CMK (cell line): Measurements from ENCODE around the gene DENND6B.
"Not testable (repeated sequence)": the region's sequence is repeated elsewhere in the genome, so short reads cannot be mapped to it uniquely, and the experiment has no call there.

Source experiments
- DNase-seq: peaks from one replicate; pipeline ENCODE4 v3.0.0-alpha.2; 2010; ENCODE audit warnings: low read depth

DENND6B gene

DNA sequence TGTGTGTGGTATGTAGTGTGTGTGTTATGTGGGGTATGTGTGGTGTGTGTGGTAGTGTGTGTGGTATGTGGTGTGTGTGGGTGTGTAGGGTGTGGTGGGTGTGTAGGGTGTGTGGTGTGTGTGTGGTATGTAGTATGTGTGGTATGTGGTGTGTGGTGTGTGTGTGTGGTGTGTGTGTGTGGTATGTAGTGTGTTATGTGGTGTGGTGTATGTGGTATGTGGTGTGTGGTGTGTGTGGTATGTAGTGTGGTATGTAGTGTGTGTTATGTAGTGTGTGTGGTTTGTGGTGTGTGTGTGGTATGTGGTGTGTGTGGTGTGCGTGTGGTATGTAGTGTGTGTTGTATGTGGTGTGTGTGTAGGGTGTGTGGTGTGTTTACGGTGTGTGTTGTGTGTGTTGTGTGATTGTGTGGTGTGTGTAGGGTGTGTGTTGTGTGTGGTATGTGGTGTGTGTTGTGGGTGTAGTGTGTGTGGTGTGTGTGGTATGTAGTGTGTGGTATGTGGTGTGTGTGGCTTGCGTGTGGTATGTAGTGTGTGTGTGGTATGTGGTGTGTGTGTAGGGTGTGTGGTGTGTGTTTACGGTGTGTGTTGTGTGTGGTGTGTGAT is 12.1 kb upstream of the DENND6B start:
- no peak for DNase-seq

DNA sequence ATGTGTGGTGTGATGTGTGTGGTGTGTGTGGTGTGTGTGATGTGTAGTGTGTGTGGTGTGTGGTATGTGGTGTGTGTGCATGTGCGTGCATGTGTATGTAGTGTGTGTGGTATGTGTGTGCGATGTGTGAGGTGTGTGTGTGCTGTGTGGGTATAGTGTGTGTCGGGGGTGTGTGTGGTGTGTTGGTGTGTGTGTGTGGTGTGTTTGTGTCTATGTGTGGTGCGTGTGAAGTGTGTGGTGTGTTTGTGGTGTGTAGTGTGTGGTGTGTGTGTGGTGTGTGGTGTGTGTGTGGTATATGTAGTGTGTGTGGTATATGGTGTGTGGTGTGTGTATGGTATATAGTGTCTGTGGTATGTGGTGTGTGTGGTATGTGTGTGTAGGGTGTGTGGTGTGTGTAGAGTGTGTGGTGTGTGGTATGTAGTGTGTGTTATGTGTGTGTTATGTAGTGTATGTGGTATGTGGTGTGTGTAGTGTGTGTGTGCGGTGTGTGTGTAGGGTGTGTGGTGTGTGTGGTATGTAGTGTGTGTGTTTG is 11.3 kb upstream of the DENND6B start:
- no peak for DNase-seq

DNA sequence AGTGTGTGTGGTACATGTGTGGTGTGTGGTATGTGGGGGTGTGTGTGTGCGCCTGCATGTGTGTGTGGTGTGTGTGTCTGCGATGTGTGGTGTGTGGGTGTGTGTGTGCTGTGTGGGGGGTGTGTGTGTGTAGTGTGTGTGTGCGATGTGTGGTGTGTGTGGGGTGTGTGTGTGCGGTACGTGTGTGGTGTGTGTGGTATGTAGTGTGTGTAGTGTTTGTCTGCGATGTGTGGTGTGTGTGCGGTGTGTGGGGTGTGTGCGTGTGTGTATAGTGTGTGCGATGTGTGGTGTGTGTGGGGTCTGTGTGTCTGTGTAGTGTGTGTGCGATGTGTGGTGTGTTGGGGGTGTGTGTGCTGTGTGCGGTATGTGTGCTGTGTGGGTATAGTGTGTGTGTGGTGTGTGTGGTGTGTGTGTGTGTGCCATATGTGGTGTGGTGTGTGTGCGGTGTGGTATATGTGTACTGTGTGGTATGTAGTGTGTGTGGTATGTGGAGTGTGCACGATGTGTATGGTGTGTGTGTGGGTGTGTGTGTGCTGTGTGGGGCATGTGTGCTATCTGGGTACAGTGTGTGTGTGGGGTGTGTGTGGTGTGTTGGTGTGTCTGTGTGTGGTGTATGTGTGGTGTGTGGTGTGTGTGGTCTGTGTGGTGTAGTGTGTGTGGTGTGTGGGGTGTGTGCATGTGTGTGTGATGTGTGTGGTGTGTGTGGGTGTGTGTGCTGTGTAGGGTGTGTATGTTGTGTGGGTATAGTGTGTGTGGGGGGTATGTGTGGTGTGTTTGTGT is 10.6 kb upstream of the DENND6B start:
- DNase-seq, result no peak

DNA sequence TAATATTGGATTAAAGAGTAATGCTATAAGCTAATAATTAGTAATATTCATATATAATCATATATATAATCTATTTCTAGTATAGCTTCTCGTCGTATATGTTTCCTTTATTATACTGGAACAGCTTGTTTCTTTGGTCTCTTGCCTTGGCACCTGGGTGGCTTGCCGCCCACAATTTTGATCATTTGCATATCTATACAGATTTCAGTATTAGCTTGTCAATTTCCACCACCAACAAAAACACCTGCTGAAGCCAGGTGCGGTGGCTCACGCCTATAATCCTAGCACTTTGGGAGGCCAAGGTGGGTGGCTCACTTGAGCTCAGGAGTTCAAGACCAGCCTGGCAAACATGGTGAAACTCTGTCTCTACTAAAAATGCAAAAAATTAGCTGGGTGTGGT is 7.6 kb upstream of the DENND6B start:
- not testable (repeated sequence) for DNase-seq

DNA sequence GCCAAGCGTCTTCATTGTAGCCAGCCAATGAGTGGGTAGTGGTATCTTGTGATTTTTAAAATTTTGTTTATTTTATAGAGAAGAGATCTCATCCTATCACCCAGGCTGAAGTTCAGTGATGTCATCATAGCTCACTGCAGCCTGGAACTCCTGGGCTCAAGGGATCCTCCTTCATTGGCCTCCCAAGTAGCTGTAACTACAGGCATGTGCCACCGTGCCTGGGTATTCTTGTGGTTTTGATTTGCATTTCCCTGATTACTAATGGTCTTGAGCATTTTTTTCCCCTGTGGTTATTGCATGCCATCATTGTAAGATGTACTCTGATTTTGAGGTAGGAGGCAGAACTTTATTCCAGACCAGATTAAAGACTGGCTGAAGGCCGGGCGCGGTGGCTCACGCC is 2.4 kb upstream of the DENND6B start:
- DNase-seq, result no peak

DNA sequence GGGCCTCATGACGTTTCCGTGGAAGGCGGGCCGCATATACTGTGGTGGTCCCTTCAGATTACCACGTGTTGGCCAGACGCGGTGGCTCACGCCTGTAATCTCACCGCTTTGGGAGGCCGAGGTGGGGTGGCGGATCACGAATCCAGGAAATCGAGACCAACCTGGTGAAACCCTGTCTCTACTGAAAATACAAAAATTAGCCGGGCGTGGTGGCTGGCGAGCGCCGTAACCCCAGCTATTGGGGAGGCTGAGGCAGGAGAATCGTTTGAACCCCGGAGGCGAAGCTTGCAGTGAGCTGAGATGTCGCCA is 853 bp upstream of the DENND6B start:
- no peak for DNase-seq

DNA sequence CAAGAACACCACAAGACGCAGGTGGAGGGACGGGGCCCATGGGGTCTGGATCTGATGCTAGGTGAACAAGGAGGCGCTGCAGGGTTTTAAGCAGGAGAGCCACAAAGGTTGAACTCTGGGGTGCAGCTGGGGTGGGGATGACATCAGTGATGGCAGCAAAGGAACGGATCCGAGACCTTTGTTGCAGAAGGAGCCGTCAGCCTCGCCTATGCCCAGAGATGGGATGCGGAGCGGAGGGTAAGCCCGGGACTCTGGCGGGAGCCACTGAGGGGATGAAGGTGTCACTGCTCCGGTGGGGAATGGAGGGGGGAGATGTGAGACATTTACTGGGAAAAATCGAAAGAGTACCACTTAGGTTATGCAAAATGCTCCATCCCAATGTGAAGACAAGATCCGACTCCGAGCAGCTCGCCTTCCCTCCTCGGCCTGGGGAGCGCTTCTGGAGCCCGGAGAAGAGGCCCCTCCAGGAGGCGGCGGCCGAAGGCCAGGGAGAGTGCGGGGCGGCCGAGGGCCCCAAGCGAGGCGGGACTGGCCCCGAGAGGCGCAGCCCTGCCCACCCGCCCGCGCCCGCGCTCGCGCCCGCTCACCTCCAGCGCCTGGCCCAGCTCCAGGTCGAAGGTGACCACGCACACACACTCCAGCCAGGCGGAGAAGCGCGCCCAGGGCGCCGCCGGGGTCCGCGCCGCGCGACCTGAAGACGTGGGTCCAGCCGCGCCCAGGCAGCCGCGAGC is 422 bp downstream of the DENND6B start:
- DNase-seq, result no peak

DNA sequence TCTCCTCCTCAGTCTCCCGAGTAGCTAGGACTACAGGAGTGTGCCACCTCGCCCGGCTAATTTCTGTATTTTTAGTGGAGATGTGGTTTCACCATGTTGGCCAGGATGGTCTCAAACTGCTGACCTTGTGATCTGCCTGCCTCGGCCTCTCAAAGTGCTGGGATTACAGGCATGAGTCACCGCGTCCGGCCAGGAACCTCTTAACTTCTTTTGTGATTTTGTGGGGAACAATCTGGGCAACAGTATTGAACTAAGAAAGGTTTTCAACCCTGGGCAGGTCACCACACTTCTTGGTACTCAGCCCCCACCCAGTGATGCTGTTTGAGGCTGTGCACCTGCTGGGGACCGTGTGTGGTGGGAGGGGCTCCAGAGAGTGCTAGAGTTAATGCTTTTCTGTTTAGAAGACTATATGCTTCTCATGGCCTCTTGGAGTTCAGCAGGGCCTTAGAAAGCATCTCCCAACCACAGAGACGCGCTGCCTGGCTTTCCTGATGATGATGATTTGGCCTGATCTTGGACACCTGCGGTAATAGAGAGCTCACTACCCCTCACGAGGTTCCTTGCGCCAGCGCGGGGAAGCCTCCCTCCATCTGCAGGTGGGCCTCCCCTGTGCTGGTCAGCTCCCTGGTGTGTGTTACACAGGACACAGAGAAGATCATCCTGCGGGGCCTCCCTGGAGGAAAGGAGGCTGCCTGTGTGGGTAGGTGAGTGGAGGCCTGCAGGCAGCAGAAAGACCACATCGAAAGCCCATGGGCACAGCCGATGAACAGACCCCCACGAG is 1.2 kb downstream of the DENND6B start:
- DNase-seq, result no peak

DNA sequence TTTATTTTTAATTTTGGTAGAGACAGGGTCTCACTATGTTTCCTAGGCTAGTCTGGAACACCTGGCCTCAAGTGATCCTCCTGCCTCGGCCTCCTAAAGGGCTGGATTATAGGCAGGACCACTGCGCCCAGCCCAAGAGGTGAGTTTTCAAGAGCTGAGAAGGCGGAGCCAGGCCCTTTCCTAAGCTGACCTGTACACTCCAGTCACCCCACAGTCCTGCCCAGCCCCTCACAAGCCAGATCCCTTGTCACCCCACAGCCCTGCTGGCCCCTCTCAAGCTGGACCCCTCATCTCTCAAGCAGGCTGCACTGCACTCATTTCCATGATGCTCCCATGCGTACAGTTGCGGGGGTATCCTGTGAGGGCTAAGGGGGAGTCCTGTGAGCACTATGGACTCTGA is 2.9 kb downstream of the DENND6B start:
- no peak for DNase-seq

DNA sequence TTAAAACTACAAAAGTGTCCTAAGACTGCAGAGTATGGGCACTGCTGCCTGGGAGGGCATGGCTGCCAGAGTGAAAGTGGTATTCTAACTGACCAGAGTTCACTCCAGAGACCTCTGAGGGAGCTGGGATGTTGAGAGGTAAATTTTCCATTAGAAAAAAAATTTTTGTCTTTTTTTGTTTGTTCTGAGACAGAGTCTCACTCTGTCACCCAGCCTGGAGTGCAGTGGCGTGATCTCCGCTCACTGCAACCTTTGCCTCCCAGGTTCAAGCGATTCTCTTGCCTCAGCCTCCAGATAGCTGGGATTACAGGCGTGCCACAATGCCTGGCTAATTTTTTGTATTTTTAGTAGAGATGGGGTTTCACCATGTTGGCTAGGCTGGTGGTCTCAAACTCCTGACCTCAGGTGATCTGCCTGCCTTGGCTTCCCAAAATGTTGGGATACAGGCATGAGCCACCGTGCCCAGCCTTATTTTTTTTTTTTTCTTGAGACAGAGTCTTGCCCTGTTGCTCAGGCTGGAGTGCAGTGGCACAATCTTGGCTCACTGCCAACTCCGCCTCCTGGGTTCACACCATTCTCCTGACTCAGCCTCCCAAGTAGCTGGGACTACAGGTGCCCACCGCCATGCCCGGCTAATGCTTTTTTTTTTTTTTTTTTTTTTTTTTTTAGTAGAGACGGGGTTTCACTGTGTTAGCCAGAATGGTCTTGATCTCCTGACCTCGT is 4.3 kb downstream of the DENND6B start:
- DNase-seq, result not testable (repeated sequence)

DNA sequence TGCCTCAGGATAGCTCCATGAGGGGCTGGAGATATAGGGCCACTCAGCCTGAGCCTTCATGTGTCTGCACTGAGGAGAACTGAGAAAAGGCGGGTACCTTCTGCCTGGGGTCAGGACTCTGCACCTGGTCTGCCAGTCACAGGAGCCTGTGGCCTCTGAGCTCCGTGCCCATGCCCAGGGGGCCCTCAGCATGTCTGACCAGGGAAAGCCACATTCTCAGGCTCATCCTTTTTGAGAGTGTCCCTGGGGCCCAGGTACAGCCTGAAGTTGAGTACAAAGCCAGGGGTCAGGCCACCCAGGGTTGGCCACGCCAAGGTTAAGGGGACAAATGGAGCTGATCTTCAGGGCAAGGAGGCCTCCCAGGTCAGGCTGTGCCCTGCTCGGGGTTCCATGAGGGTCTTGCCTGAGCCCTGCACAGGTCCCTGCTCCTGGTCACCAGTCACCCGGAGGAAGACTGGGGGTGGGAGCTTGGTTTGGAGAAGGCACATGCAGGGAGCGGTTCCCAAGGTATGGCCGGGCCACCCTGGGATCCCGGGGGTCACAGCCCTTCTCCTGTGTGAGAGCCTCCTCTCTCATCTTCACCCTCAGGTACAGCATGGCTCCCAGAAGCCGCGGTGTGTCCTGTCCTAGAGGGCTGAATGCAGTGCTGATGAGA is 6.0 kb downstream of the DENND6B start:
- no peak for DNase-seq

DNA sequence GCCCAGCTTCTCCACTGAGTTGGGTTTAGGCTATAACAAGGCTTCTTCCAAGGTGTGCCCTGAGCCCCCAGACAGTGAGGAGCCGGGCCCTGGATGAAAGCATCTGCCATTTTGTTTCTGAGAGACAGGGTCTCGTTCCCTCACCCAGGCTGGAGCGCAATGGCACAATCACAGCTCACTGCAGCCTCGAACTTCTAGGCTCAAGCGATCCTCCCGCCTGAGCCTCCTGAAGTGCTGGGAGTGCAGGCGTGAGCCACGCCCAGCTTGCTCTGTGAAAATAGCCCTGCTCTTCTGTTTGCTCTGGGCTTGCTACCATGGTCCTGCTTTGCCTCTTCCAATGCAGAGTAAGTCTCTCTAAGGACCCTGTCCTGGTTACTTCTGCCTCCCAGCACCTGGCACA is 6.7 kb downstream of the DENND6B start:
- DNase-seq, result no peak

DNA sequence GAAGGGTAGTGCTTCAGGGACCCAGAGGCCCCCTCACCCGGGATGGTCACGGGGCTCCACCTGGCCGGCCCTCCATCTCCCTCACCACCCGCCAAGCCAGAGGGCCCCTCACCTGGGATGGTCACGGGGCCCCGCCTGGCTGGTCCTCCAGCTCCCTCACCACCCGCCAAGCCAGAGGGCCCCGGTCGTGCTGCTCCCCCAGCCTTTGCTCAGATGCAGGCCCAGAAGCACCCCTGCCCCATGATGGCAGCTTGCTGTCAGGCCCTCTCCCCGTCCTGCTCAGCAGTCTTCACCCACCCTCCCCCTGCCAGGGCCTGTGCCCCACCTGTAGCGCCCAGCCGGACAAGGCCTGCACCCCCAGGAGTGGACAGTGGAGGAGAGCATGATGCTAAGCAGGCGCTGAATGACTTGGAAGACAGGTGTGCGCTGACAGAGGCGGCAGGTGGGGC is 7.3 kb downstream of the DENND6B start:
- DNase-seq, result no peak

DNA sequence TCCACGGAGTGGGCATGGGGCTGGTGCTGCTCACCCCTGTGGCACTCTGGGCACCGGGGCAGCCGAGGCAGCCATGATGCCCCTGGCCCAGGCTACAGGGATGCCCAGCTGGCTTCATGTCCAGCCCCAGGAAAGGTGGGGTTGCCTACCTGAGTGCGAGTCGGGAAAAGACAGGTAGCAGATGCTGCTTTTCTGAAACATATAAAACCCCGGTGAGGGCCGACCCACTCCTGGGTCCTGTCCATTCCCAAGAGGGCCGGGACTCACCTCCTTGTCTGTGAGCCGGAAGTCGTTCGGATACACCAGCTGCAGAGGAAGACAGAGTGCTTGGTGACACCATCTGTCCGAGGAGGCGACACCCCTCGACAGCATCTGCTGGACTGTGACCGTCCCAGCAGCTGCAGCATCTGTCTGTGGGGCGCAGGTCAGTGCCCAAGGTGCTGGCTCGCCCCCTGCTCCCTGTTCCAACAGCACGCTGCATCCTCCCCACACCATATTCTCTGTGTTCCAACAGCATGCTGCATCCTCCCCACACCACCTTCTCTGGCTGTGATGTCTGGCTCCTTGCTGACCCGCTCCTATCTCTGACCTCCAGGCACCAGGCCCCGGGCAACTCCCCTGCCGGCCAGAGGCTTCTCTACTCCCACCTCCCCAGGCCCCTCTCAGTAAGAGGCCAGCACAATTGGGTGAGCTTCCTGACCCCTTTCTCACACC is 8.0 kb downstream of the DENND6B start:
- no peak for DNase-seq

DNA sequence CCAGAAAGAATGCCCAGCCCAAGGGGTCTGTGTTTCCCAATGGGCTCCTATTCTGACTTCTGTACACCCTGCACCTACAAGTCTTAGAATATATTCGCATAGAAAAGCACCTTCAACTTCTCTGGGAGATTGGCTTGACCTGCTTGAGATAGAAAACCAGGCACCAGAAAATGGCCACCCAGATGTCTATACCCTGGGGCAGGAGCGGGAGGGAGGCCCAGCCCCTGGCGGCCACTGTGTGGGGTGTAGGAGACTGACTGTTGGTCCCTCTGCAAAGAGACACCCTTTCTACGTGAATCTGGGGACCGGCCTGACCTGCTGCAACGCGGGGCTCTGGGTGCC is 8.5 kb downstream of the DENND6B start:
- DNase-seq, result no peak

DNA sequence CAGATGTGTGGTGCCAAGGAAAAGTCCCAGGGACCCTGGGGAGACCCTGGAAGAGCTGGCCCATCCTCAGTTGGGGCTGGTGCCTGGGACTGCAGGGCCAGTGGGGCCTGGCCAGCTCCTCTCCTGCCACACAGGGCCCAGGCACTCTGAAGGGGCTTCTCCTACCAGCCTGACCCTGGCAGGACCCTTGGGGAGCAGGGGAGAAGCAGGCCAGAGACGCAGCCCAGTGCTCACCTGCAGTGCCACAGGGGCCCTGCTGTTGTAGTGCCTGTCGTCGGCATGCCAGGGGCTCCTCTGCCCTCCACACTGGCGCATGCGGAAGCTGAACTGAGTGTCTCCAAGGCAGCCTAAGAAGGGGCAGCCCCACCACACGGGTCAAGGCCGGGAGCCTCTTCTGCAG is 9.1 kb downstream of the DENND6B start:
- no peak for DNase-seq

DNA sequence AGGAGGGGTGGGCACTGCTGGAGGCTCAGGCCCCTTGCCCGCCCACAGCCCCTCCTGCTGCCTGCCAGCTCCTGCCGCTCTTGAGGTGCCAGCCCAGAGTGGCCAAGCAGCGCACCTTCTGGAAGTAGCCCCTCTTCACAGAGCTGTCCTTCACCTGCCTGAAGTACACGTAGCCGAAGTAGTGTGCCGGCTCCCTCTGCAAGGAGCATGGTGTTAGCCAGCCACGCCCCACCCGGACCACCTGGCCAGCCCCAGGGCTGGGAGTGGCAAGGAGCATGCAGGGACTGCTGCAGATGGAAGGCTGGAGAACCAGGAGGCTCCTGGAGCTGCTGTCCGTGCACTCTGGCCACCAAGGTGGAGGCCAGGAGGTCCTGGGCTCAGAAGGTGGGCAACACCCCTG is 9.6 kb downstream of the DENND6B start:
- no peak for DNase-seq

DNA sequence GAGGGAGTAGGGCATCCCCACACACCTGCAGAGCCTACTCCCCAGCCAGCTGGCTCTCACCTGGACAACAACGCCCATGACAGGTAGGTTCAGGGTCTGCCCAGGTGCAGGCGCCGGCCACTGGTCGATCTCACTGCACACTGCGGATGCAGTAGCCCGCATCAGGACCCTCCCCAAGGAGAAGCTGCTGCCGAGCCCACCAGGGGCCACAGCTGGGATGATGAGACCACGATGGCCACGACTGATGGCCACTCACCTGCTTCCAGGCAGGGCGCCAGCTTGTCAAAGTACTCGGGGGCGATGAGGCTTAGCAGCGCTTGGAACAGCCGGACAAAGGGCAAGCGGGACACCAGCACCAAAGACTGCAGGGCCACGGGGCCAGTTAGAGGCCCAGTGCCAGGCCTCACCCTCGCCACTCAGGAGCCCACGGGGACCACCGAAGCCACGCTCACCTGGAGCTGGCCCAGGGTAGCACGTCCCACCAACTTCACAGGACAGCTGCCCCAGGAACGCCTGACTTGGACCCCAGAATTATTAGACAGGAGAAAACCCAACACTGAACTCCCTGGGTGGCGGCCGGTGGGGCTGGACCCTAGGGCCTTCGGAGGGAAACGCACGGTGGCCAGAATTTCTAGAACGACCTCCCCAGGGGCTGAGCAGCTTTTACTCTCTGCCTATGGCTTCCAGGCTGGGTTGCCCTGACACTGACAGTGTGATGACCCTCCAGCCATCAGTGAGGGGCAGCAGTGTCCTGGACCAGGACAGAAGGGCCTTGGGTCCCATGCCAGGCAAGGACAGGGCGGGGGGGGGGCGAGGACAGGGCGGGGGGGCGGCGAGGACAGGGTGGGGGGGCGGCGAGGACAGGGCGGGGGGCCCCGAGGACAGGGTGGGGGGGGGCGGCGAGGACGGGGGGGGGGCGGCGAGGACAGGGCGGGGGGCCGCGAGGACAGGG is 10.4 kb downstream of the DENND6B start:
- DNase-seq, result no peak
